Endothelial cell of hepatic sinusoid (primary cell): Measurements from ENCODE around the gene DOCK9.

Source experiments
- in situ Hi-C: cut with HindIII; loops from 2 replicates; pipeline ENCODE4 v1.10.0; 2017; ENCODE audit warnings: low sequenced_read_pairs

Gene DOCK9

GRCh38 chr13:98889419-98890085 is 88.3 kb downstream of the DOCK9 start:
- in situ Hi-C loops = loop anchor here (10.0 kb wide), 1 partner anchor 175 kb away; no protein-coding TSS in a partner anchor

- in situ Hi-C loops = no loop called here
Measured at GRCh38 chr13:98888890-98889279, 89.0 kb downstream of the DOCK9 start.

- in situ Hi-C loops = no loop called here
Measured at GRCh38 chr13:98888222-98888889, 89.5 kb downstream of the DOCK9 start.

GRCh38 chr13:98886587-98887230 is 91.2 kb downstream of the DOCK9 start:
- in situ Hi-C loops = no loop called here

DNA sequence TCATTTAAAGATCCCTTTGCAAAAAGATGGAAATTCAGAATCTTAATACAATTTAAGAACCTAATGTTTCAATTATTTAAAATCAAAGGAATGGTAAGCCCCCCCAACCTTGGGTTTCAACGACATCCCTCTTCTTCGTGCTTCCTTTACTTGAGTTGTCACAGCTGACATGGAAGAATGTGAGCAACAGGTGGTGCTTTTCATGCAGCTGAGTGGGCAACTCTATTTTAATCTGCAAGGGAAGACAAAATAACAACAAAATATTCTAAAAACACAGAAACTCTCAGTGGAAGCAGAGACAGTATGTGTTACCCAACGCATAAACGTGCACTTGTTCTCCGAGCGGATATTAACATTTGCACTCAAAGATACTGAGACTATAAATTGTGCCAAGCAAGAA is 92.3 kb downstream of the DOCK9 start:
- in situ Hi-C loops = no loop called here

- in situ Hi-C loops = no loop called here
Measured at GRCh38 chr13:98883998-98884397, 93.9 kb downstream of the DOCK9 start.

- in situ Hi-C loops = no loop called here
Measured at GRCh38 chr13:98881390-98881789, 96.5 kb downstream of the DOCK9 start.

DNA sequence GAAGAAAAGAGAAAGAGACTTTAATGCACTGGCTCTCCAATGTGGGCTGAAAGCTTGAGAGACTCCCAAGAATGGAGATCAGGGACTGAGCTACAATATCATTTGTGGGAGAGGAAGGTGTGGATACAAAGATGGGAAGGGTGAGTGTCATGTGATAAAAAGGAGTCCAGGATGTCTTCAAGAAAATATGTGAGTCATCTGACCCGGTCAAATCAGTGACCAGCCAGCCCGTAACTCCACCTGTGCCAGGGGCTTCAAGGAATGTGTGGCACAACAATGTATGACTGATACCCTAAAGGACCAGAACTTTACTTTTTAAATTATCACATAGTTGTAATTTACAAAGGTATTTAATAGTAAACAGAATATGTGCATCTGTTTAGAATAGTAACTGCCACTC is 97.2 kb downstream of the DOCK9 start:
- in situ Hi-C loops = no loop called here

DNA sequence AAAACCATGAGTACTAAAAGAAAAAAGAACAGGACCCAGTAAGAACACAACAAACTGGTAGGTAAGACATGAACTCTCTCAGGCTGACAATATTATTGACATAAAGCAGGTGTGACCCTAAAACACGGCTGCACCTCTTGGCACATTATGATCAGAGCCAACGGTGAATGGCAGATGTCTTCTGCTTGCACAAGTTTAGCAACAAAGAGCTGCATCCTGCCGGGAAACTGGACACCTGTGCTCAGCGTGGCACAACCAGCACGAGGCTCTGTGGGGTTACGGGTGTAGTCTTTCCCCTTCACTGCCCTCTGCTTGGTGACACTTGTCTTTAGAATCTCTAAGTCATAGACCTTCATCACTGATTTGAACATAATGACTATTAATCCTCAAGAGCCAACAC is 97.9 kb downstream of the DOCK9 start:
- in situ Hi-C loops = loop anchor here (5.0 kb wide), 1 partner anchor 82 kb away; no protein-coding TSS in a partner anchor

DNA sequence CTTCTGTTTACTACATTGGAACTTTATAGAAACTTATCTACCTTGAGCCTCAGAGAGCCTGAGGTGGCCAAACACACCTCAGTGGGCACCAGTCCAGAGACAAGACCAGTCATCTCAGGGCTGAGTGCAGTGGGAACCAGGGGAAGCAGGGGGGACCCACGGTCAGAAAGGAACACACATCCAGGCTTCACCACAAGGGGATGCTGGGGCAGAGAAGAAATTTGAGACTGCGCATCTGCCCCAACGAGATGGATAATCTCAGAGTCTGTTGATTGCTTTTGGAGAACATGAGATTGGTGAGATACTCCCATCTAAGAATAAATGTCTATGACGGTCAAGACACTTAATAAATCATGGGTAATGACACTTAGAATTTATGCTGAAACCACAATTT is 98.7 kb downstream of the DOCK9 start:
- in situ Hi-C loops = loop anchor here (5.0 kb wide), 1 partner anchor 83 kb away; no protein-coding TSS in a partner anchor

DNA sequence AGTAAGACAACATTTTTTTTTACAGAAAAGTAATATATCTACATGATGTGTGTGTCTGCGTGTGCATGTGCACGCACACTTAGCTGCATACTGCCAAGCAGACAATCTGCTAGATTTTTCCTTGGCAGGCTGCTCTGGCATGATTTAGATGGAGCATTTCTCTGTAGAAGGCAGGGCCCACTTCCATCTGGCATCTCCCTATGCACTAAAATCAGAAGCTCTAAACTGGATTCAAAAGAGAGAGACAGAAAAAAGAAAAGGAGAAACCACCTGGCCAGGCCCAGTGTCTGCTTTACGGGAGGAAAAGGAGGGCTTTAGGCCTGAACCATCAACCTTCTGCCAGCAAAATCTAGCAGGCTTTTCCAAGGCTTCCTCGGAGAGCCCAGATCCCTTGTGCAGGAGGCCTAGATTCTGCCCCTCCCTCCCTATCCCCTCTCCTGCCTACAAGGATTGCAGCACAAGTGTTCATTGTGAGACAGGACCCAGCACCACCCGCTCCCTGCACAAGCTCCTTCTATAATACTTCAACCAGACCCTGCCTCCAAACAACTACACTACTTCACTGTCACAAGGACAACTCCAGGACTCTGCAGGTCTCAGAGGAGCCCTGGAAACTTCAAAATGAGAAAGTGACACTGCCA is 99.3 kb downstream of the DOCK9 start:
- in situ Hi-C loops = loop anchor here (5.0 kb wide), 1 partner anchor 84 kb away; no protein-coding TSS in a partner anchor

DNA sequence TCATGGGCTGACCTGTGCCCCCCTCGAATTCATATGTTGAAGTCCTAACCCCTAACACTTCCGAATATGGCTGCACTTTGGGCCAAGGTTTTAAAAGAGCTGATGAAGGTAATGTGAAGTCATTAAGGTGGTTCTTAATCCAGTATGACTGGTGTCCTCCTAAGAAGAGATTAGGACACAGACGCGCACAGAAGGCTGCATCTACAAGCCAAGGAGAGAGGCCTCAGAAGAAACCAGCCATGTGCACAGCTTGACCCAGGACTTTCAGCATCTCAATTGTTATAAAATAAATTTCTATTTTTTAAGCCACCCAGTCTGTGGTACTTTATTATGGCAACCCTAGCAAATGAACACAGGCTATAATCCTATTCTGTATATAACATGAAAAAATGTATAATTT is 99.9 kb downstream of the DOCK9 start:
- in situ Hi-C loops = loop anchor here (5.0 kb wide), 1 partner anchor 84 kb away; no protein-coding TSS in a partner anchor

- in situ Hi-C loops = loop anchor here (5.0 kb wide), 1 partner anchor 85 kb away; no protein-coding TSS in a partner anchor
Measured at GRCh38 chr13:98877466-98877865, 100.4 kb downstream of the DOCK9 start.

- in situ Hi-C loops = loop anchor here (5.0 kb wide), 1 partner anchor 87 kb away; no protein-coding TSS in a partner anchor
Measured at GRCh38 chr13:98875146-98875729, 102.6 kb downstream of the DOCK9 start.

GRCh38 chr13:98874029-98874397 is 103.9 kb downstream of the DOCK9 start:
- in situ Hi-C loops = no loop called here

GRCh38 chr13:98873377-98874028 is 104.4 kb downstream of the DOCK9 start:
- in situ Hi-C loops = no loop called here

DNA sequence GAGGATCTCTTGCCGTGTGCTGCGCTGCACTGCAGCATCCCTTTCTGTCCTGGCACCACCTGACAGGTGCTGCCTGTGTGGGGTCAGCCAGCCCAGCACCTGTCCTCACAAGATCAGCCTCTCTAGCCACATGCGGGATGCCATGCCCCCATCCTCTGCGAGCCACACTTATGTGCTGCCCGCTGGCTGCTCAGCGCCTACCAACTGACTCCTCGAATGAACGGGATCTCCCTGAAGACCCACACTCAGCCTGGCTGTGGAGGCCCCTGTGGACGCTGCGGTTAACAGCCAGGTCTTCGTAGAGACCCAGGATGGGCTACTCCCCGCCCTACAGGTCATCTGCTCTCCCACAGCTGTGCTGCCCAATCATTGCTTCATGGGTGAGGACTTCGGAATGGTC is 106.1 kb downstream of the DOCK9 start:
- in situ Hi-C loops = no loop called here

GRCh38 chr13:98869408-98870090 is 108.3 kb downstream of the DOCK9 start:
- in situ Hi-C loops = no loop called here

DNA sequence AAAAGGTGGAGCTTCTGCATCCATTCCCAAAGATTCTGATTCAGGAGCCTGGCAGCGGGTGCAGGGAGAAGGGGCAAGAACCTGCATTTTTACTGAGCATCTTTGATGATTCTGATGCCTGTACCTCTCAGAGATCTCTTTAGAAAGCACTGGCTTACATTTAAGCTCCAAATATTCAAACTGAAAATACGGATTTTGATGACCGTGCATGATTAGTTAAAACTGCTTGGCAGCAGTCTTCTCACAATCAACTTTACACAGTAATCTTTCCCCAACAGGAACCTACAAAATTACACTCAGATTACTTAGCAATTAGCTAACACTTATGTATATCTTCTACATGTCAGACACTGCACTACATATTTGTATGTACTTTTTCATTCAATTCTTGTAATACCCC is 108.9 kb downstream of the DOCK9 start:
- in situ Hi-C loops = no loop called here

DNA sequence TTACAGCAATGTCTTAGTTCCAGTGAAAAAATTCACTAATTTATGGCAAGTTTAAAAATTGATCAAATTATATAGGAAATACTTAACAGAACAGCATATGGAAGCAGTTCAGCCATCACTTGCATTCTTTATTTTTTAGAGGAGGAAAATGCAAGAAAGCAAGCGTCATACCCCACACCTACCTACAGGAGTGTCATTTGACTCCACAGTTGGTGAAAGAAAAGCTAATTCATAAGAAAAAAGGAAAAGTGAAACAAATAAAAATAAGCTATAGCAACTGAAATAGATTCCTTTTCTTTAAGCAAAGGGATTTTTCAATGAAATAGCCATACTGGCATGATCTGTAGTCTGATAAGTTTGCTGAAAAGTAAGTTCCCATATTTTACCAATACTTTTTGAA is 111.0 kb downstream of the DOCK9 start:
- in situ Hi-C loops = no loop called here
